Lower lobe of right lung (tissue), 2 donors: ENCODE measurements around the gene CALML5. TPM values are rescaled to one million over a fixed set of nuclear protein-coding genes. Genes with fewer than 3 reads are reported as not detected.

ENCODE experiments used
- ATAC-seq, 2 donors: fragments of 200-7000 bp; cut with Tn5 transposase; one replicate each; pipeline ENCODE4 v1.9.1; 2020 to 2022; ENCODE audit warnings: mild to moderate bottlenecking in 2 of 2, moderate library complexity in 2 of 2
- DNase-seq: peaks from one replicate; pipeline ENCODE4 v3.0.0-alpha.2; 2020
- H3K27ac ChIP-seq: fragments of 200-600 bp; one replicate; pipeline ENCODE4 v1.8.0; 2022
- H3K27me3 ChIP-seq: fragments of 200-600 bp; one replicate; pipeline ENCODE4 v1.8.0; 2022; ENCODE audit warnings: low read depth
- H3K36me3 ChIP-seq: fragments of 200-600 bp; one replicate; pipeline ENCODE4 v1.8.0; 2022; ENCODE audit warnings: mild to moderate bottlenecking
- H3K4me1 ChIP-seq: fragments of 200-600 bp; one replicate; pipeline ENCODE4 v1.8.0; 2022
- H3K4me3 ChIP-seq: fragments of 200-600 bp; one replicate; pipeline ENCODE4 v1.8.0; 2022; ENCODE audit warnings: mild to moderate bottlenecking
- H3K9me3 ChIP-seq: fragments of 200-600 bp; one replicate; pipeline ENCODE4 v1.8.0; 2022
- CTCF ChIP-seq: fragments of 200-600 bp; IDR thresholded peaks from one replicate; pipeline ENCODE4 v1.8.0; 2022; ENCODE audit warnings: antibody characterized with exemption, mild to moderate bottlenecking
- intact Hi-C: fragments of 100-400 bp; cut with DNase I; formaldehyde crosslinking; loops from one replicate; pipeline ENCODE4 v1.11.0; 2022
- total RNA-seq: library from RNA; stranded (reverse); fragmentation: NEBNext Ultra II Directional; extraction: Animal tissue kit (Norgen Biotek cat#: 25700); gene quantifications from one replicate; pipeline ENCODE4 v1.2.1, GENCODE V29; 2021
- donor health status: DM: no; HTN: yes; CAD: no; lungs with severe emphysema.

CALML5 gene
- total RNA-seq, 1 donor from 2014 or later = not detected

- H3K4me3 ChIP-seq = no peak overlapping the region
- no peak for DNase-seq
- no peaks in the 10 kb centered on the region for H3K27me3 ChIP-seq
- TF ChIP-seq CTCF = no peak
- H3K27ac ChIP-seq = peak overlapping the region; percentile 79
- no peaks in the 10 kb centered on the region for H3K9me3 ChIP-seq
- intact Hi-C loops = no loop called here
- ATAC-seq = no peak
- H3K36me3 ChIP-seq = no peaks in the 10 kb centered on the region
- peaks cover 14% of the 10 kb centered on the region for H3K4me1 ChIP-seq
Measured at GRCh38 chr10:5467207-5467535, 32.2 kb downstream of the CALML5 start.

GRCh38 chr10:5466451-5467206 is 32.7 kb downstream of the CALML5 start:
- Histone ChIP-seq H3K27ac (peak overlapping the region; percentile 79), H3K27me3 (no peaks in the 10 kb centered on the region), H3K36me3 (no peaks in the 10 kb centered on the region), H3K4me3 (peak overlapping the region; percentile 2), H3K9me3 (no peaks in the 10 kb centered on the region), H3K4me1 (peaks cover 14% of the 10 kb centered on the region)
- DNase-seq (peak; percentile 80), ATAC-seq (peak; percentile 90 to 92)
- intact Hi-C loops = no loop called here
- no peak for TF ChIP-seq CTCF

GRCh38 chr10:5465976-5466450 is 33.4 kb downstream of the CALML5 start:
- ATAC-seq = peak in 1 of 2 donors; percentile 3
- H3K36me3 ChIP-seq = no peaks in the 10 kb centered on the region
- TF ChIP-seq CTCF = no peak
- H3K27ac ChIP-seq = peak overlapping the region; percentile 79
- no peak overlapping the region for H3K4me3 ChIP-seq
- H3K9me3 ChIP-seq = no peaks in the 10 kb centered on the region
- intact Hi-C loops = no loop called here
- H3K4me1 ChIP-seq = peaks cover 14% of the 10 kb centered on the region
- no peak for DNase-seq
- no peaks in the 10 kb centered on the region for H3K27me3 ChIP-seq

- H3K4me3 ChIP-seq = no peak overlapping the region
- no peak for ATAC-seq
- H3K27me3 ChIP-seq = no peaks in the 10 kb centered on the region
- peaks cover 14% of the 10 kb centered on the region for H3K4me1 ChIP-seq
- H3K9me3 ChIP-seq = no peaks in the 10 kb centered on the region
- DNase-seq = no peak
- intact Hi-C loops = no loop called here
- peak overlapping the region; percentile 18 for H3K27ac ChIP-seq
- no peak for TF ChIP-seq CTCF
- H3K36me3 ChIP-seq = no peaks in the 10 kb centered on the region
Measured at GRCh38 chr10:5464546-5464945, 34.8 kb downstream of the CALML5 start.

- Histone ChIP-seq H3K36me3 (peaks cover 6% of the 10 kb centered on the region), H3K27ac (no peak overlapping the region), H3K9me3 (no peaks in the 10 kb centered on the region), H3K4me1 (peaks cover 14% of the 10 kb centered on the region), H3K4me3 (no peak overlapping the region), H3K27me3 (no peaks in the 10 kb centered on the region)
- intact Hi-C loops = no loop called here
- no peak for TF ChIP-seq CTCF
- no peak for ATAC-seq
- DNase-seq = no peak
Measured at GRCh38 chr10:5462841-5463293, 36.5 kb downstream of the CALML5 start.
